GM21825 (cell line): ENCODE measurements around the gene COX6A1.
"Not testable (repeated sequence)": the region's sequence is repeated elsewhere in the genome, so short reads cannot be mapped to it uniquely, and the experiment has no call there.

Experiments
- ATAC-seq: cut with Tn5 transposase; IDR thresholded peaks from one replicate; pipeline ENCODE4 v1.9.1; 2021; ENCODE audit warnings: mild to moderate bottlenecking, moderate library complexity; ENCODE audit not compliant: unreplicated experiment

The COX6A1 gene

GRCh38 chr12:120425797-120426196 is 12.1 kb upstream of the COX6A1 start:
- ATAC-seq, result no peak

DNA sequence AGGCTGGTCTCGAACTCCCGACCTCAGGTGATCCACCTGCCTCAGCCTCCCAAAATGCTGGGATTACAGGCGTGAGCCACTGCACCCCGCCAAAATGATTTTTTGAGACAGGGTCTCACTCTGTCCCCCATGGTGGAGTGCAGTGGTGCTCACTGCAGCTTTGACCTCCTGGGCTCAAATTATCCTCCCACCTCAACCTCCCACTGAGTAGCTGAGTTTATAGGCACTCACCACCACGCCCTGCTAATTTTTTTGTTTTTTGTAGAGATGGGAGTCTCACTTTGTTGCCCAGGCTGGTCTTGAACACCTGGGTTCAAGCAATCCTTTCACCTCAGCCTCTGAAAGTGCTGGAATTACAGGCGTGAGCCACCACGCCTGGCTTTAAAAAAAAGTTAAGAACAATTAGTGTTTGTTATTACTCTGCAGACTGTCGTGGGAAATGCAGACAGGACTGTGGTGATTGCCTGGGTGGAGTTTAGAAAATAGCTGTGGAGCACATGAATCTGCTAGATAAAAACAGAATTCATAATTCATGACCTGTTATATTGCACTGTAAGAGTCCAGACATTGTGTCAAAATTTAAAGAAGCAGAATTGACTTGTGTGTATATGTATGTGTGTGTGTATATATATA is 9.2 kb upstream of the COX6A1 start:
- ATAC-seq, result no peak

GRCh38 chr12:120429368-120429767 is 8.5 kb upstream of the COX6A1 start:
- no peak for ATAC-seq

GRCh38 chr12:120432772-120433525 is 5.0 kb upstream of the COX6A1 start:
- ATAC-seq, result no peak

DNA sequence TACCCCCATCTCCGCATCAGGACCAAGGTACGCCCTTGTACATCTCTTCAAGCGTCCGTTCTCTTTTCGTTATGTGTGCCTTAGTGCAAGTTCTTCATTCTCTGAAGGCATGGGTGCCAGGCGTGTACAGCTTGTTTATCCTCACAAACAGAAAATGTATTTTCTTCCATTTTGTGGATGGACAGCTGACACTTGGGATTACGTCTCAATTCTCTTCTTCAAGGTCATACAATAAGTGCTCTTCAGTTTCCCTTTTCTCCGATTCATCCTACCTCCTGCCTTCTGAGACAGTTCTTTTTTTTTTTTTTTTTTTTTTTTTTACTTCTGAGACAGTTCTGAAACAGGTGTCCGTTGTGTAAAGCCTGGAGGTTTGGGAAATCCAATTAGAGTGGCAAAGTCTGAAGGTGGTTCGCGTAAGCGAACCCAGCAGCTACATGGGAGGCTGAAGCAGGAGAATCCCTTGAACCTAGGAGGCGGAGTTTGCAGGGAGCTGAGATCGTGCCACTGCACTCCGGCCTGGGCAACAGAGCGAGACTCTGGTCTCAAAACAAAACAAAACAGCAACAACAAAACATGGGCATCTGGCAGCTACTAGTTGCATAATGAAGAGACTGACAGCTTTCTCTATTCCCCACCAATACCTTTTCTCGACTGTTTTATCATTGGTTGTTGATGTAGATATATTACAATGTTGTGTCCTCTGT is 734 bp downstream of the COX6A1 start:
- no peak for ATAC-seq

- ATAC-seq, result peak; percentile 26
Observed at GRCh38 chr12:120439646-120440247, 1.8 kb downstream of the COX6A1 start.

DNA sequence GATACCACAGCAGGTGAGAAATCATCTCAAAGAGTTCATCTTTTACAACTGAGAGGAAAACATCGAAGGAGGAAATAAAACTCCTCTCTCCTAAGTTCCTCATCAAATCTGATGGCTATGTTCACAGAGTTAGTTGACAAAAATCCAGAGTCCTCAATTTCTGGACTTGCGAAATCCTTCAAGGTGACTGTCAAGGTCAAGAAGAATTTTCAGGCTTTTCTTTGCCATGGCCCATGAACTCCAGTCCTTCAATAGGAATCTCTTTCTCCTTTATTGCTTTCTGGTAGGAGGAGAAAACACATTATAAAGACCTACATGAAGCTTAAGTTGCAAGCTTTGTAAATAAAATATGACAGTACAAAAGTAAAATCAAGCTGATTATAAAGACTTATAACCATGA is 6.8 kb downstream of the COX6A1 start:
- ATAC-seq, result no peak

DNA sequence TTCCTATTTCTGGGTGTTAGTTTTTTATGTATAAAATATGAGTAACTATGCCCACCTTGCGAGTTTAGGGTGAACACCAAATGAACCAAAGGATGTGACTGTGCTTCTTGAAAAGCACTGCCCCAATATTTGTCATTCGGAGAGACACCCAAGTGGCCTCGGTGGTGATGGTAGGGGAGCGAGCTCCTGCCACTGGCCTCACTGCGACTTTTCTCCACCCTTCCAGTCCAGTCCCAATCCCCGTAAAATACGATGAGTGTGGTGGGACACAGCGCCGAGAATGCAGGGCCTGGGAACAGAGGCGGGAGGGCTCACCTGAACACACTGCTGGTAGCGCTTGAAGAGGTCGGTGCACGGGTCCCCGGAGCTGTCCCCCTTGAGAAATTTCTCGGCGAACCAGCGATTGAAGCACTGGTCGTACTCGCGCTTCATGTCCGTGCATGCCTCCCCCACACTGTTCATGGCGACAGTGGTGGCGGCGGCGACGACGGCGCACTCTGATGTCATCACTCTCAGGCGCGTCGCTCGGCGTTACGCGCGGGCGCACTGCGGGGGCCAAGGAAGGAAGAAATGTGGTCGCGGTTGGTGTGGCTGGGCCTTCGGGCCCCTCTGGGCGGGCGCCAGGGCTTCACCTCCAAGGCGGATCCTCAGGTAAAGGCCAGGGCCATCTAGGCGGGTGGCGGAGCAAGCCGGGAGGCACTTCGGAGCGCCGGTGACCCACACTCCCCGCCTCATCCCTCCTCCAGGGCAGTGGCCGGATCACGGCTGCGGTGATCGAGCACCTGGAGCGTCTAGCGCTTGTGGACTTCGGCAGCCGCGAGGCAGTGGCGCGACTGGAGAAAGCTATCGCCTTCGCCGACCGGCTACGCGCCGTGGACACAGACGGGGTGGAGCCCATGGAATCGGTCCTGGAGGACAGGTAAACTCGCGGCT is 8.3 kb downstream of the COX6A1 start, which contains the start of the genes GATC and TRIAP1:
Gene GATC (plus strand): TSS at position 534 of the 933 bp plus-strand sequence. CDS start 37 bp downstream, at position 571.
Gene TRIAP1 (minus strand): TSS at position 474 of the 933 bp plus-strand sequence. CDS start 12 bp downstream, at position 462.
- ATAC-seq, result peak; percentile 81

GRCh38 chr12:120446844-120447178 is 8.9 kb downstream of the COX6A1 start:
- not testable (repeated sequence) for ATAC-seq

- ATAC-seq, result no peak
Observed at GRCh38 chr12:120447992-120448391, 10.1 kb downstream of the COX6A1 start.

DNA sequence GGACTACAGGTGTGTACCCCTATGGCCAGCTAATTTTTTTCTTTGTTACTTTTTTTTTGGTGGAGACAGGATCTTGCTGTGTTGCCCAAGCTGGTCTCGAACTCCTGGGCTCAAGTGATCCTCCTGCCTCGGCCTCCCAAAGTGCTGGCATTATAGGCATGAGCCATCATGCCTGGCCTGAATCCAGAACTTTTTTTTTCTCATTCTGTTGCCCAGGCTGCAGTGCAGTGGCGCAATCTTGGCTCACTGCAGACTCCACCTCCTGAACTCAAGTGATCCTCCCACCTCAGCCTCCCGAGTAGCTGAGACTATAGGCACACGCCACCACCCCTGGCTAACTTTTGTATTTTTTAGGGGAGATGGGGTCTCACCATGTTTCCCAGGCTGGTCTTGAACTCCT is 14.6 kb downstream of the COX6A1 start:
- ATAC-seq, result not testable (repeated sequence)

DNA sequence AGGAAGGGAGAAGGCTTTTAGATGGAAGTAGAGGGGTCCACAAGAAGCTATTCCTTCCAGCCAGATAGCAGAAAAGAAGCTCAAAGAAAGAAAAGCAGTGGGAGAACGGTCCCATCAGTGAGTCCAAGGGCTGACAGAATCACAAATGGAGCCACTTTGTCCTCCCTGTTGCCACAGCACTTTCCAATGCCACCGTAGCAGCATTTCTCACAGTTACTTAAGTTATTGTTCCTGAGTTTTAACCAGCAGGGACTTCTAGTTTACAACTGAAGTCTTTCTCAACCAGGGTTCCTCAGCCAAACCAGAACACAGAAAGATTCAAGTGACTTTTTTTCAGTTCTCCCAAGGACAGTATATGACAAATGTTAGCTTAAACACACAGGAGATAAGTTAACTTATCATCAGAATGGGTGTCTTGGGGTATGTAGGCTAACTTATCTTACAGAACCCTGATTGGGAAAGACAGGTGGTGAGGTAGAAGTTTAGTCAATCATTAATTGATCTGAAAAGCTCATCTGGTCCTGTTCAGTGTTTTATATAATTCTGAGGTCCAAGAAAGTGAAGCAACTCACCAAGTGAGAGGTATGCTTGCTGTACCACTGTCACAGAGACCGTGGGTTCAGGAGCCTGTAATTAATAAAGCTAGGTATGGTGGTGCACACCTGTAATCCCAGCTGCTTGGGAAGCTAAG is 15.3 kb downstream of the COX6A1 start:
- ATAC-seq, result no peak

- no peak for ATAC-seq
Observed at GRCh38 chr12:120453977-120454376, 16.1 kb downstream of the COX6A1 start.

DNA sequence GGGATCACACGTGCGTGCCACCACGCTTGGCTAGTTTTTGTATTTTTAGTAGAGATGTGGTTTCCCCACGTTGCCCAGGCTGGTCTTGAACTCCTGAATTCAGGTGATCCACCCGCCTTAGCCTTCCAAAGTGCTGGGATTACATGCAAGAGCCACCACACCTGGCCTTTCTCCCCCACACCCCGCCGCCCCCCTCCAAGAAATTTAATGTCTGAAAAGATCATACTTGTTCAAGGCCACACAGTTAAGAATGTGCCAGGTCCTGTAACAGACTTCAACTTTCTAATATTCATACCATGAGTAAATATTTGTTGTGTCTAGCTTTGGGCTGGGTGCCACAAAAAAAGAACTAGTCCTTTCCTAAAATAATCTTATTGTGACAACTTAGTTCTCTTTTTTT is 17.4 kb downstream of the COX6A1 start:
- no peak for ATAC-seq

DNA sequence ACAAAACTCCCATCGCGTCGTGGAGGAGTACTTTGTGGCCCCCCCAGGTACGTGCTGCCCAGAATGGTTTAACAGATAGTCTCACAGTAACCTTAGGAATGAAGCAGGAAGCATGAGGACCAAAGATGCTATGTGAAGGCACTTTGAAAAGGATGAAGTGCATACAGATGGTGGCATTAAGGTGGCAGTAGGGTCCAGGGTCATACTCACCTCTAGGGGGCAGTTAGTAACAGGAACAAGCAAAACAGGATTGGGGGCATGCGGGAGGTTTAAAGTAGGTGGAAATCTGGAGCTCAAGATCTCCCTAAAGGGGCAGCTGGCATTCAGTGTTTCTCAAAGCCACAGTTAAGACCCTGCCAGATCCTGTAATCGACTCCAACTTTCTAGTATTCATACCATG is 19.2 kb downstream of the COX6A1 start:
- no peak for ATAC-seq

DNA sequence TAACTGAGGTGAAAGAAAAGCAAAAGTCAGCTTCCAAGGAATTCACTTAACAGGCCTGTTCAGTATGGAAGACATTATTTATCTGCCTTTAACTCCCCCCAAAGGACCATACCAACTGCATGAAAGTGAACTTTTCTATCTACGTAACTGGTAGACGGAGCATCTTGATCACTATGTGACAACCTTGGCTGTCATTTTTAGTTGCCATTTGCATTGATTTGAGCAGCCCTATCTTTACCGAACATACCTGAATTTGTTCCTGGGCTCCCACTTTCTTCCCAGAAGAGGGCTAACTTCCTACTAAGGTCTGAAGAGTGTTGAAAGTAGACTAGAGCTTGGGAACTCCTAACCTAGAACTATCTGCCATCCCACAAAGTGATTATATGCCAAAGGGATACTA is 22.2 kb downstream of the COX6A1 start:
- ATAC-seq, result no peak

DNA sequence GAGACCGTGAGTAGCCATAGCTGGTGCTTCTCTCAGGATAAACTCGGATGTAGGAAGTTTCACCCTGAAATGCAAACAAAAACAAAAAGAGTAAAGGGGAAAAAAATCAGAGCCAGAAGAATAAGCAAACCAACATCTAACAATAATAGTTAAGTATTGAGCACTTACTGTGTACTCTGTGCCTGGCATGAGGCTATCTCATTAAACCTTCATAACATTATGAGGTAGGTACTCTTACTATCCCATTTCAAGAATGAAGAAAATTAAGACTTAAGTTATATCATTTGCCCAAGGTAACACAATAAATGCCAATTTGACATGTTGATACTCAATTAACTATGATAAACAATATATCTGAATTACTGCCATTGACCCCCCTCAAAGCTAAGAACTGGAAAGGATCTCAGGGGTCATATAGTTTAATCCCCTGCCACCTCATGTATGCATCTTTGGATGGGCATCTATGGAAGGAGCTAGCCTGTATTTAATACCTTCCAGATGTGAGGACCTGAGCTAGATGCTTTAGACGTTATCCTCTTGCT is 24.3 kb downstream of the COX6A1 start:
- ATAC-seq, result no peak

DNA sequence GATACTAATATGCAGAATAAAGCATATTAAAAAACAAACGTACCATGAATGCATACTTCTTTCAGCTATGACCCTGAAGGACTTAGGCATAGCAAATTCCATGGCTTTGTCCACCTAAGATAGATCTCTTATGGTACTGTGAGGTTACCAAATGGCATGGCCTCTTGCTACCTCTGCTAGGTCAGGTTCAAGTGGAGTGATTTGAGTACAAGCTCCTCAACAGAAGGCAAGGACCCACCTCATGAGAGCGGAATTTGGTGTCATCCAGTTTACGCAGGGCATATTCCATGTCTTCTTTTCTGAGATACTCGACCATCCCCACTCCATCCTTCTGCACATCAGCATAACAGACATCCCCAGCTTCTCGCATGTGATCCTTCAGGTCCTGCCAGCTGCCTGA is 25.8 kb downstream of the COX6A1 start:
- ATAC-seq, result no peak

- no peak for ATAC-seq
Observed at GRCh38 chr12:120465756-120466155, 27.8 kb downstream of the COX6A1 start.
